Measurements from ENCODE around the gene ACBD5.
"Not testable (repeated sequence)": the region's sequence is repeated elsewhere in the genome, so short reads cannot be mapped to it uniquely, and the experiment has no call there.

Gene ACBD5

GRCh38 chr10:27240212-27241009, at the start of gene ACBD5:
ACBD5 (minus strand) TSS chr10:27240797; CDS start chr10:27240688, 109 bp downstream.
- DNase-seq = peak; percentile 48

- no peak for DNase-seq
Observed at GRCh38 chr10:27285093-27285492, 44.5 kb upstream of the ACBD5 start.

- DNase-seq = no peak
Observed at GRCh38 chr10:27276581-27276980, 36.0 kb upstream of the ACBD5 start.

GRCh38 chr10:27266025-27266424, 25.4 kb upstream of the ACBD5 start:
- not testable (repeated sequence) for DNase-seq

- DNase-seq = not testable (repeated sequence)
Observed at GRCh38 chr10:27262788-27263187, 22.2 kb upstream of the ACBD5 start.

- DNase-seq = peak; percentile 2
Observed at GRCh38 chr10:27258838-27259812, 18.5 kb upstream of the ACBD5 start.

- DNase-seq = no peak
Observed at GRCh38 chr10:27258492-27258837, 17.9 kb upstream of the ACBD5 start.

GRCh38 chr10:27256299-27257189, 15.9 kb upstream of the ACBD5 start:
- no peak for DNase-seq

GRCh38 chr10:27253576-27253975, 13.0 kb upstream of the ACBD5 start:
- no peak for DNase-seq

GRCh38 chr10:27252267-27253000, 11.8 kb upstream of the ACBD5 start:
- peak; percentile 51 for DNase-seq

- DNase-seq = no peak
Observed at GRCh38 chr10:27251554-27251953, 11.0 kb upstream of the ACBD5 start.

GRCh38 chr10:27248215-27248614, 7.6 kb upstream of the ACBD5 start:
- no peak for DNase-seq

GRCh38 chr10:27247441-27247840, 6.8 kb upstream of the ACBD5 start:
- DNase-seq = no peak

- no peak for DNase-seq
Observed at GRCh38 chr10:27247006-27247405, 6.4 kb upstream of the ACBD5 start.

- no peak for DNase-seq
Observed at GRCh38 chr10:27245836-27246235, 5.2 kb upstream of the ACBD5 start.

- no peak for DNase-seq
Observed at GRCh38 chr10:27244976-27245375, 4.4 kb upstream of the ACBD5 start.

GRCh38 chr10:27242951-27243551, 2.5 kb upstream of the ACBD5 start:
- peak; percentile 60 for DNase-seq

- DNase-seq = no peak
Observed at GRCh38 chr10:27242473-27242950, 1.9 kb upstream of the ACBD5 start.

GRCh38 chr10:27241652-27242472, 1.3 kb upstream of the ACBD5 start:
- peak; percentile 79 for DNase-seq

GRCh38 chr10:27241010-27241651, 534 bp upstream of the ACBD5 start:
- DNase-seq = no peak
